Calu3 (cell line): ENCODE data around the gene AGBL3. TPM values are rescaled to one million over a fixed set of nuclear protein-coding genes. Genes with fewer than 3 reads are reported as not detected.

Experiments
- BruUV-seq: library from RNA; stranded (reverse); fragments of 400-500 nt; replicated peaks from 2 replicates; lab custom pipeline; 2021; lab: Mats Ljungman, UMichigan
- CTCF ChIA-PET: fragments of 300-600 bp; sonication (Branson Sonifier 250); formaldehyde crosslinking; loops from one replicate; lab custom pipeline; 2022; ENCODE audit warnings: antibody characterized with exemption; lab: Charles Lee
- DNase-seq: peaks from one replicate; pipeline ENCODE4 v3.0.0; 2022
- H3K27ac Mint-ChIP-seq: one replicate; pipeline ENCODE4 v1.8.0; 2022; ENCODE audit warnings: mixed read lengths; ENCODE audit not compliant: unreplicated experiment
- H3K27me3 Mint-ChIP-seq: one replicate; pipeline ENCODE4 v1.8.0; 2022; ENCODE audit warnings: mixed read lengths; ENCODE audit not compliant: unreplicated experiment
- H3K36me3 Mint-ChIP-seq: one replicate; pipeline ENCODE4 v1.8.0; 2022; ENCODE audit warnings: mild to moderate bottlenecking, moderate library complexity, mixed read lengths; ENCODE audit not compliant: insufficient read depth, unreplicated experiment
- H3K4me1 Mint-ChIP-seq: one replicate; pipeline ENCODE4 v1.8.0; 2022; ENCODE audit warnings: mild to moderate bottlenecking, low read depth, mixed read lengths; ENCODE audit not compliant: unreplicated experiment
- H3K4me3 Mint-ChIP-seq: one replicate; pipeline ENCODE4 v1.8.0; 2022; ENCODE audit warnings: mild to moderate bottlenecking, low read depth, moderate library complexity, mixed read lengths; ENCODE audit not compliant: unreplicated experiment
- H3K9me3 Mint-ChIP-seq: one replicate; pipeline ENCODE4 v1.8.0; 2022; ENCODE audit warnings: low read depth, mixed read lengths; ENCODE audit not compliant: unreplicated experiment
- intact Hi-C: fragments of 100-400 bp; cut with micrococcal nuclease; formaldehyde crosslinking; loops from one replicate; pipeline ENCODE4 v1.10.0; 2022; ENCODE audit not compliant: unreplicated experiment
- total RNA-seq: library from RNA; stranded (reverse); gene quantifications from 2 replicates; pipeline ENCODE4 v1.2.3, GENCODE V29; 2022
- TF ChIP-seq, protein P1 (sequence below): fragments of 200-600 bp; IDR thresholded peaks from one replicate; pipeline ENCODE4 v1.8.0; 2022; ENCODE audit warnings: antibody characterized with exemption; ENCODE audit not compliant: unreplicated experiment

The AGBL3 gene
- total RNA-seq, 1 experiment from 2014 or later, result 6.3 TPM

- Mint-ChIP-seq H3K27ac (no peak overlapping the region), H3K27me3 (no peaks in the 10 kb centered on the region), H3K4me1 (no peaks in the 10 kb centered on the region), H3K36me3 (no peaks in the 10 kb centered on the region), H3K9me3 (no peaks in the 10 kb centered on the region), H3K4me3 (no peak overlapping the region)
- TF ChIP-seq, protein P1, sequence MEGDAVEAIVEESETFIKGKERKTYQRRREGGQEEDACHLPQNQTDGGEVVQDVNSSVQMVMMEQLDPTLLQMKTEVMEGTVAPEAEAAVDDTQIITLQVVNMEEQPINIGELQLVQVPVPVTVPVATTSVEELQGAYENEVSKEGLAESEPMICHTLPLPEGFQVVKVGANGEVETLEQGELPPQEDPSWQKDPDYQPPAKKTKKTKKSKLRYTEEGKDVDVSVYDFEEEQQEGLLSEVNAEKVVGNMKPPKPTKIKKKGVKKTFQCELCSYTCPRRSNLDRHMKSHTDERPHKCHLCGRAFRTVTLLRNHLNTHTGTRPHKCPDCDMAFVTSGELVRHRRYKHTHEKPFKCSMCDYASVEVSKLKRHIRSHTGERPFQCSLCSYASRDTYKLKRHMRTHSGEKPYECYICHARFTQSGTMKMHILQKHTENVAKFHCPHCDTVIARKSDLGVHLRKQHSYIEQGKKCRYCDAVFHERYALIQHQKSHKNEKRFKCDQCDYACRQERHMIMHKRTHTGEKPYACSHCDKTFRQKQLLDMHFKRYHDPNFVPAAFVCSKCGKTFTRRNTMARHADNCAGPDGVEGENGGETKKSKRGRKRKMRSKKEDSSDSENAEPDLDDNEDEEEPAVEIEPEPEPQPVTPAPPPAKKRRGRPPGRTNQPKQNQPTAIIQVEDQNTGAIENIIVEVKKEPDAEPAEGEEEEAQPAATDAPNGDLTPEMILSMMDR, result no peak
- intact Hi-C loops, result no loop called here
- no peak for DNase-seq
- CTCF ChIA-PET, result no interaction called here
- BruUV-seq, result no TSS peak
Measured at GRCh38 chr7:135109976-135110375, 123.7 kb downstream of the AGBL3 start.

- TF ChIP-seq, protein P1, result no peak
- CTCF ChIA-PET, result no interaction called here
- H3K4me3 Mint-ChIP-seq, result no peak overlapping the region
- H3K4me1 Mint-ChIP-seq, result no peaks in the 10 kb centered on the region
- H3K9me3 Mint-ChIP-seq, result no peaks in the 10 kb centered on the region
- no peaks in the 10 kb centered on the region for H3K36me3 Mint-ChIP-seq
- no peaks in the 10 kb centered on the region for H3K27me3 Mint-ChIP-seq
- DNase-seq, result no peak
- intact Hi-C loops, result no loop called here
- H3K27ac Mint-ChIP-seq, result no peak overlapping the region
- no TSS peak for BruUV-seq
Measured at GRCh38 chr7:135111379-135111778, 125.1 kb downstream of the AGBL3 start.

GRCh38 chr7:135114622-135115021 lies 128.3 kb downstream of the AGBL3 start:
- no peak overlapping the region for H3K4me3 Mint-ChIP-seq
- TF ChIP-seq, protein P1, result no peak
- H3K9me3 Mint-ChIP-seq, result peaks cover 5% of the 10 kb centered on the region
- intact Hi-C loops, result no loop called here
- H3K4me1 Mint-ChIP-seq, result no peaks in the 10 kb centered on the region
- no TSS peak for BruUV-seq
- no peak overlapping the region for H3K27ac Mint-ChIP-seq
- CTCF ChIA-PET, result interaction anchor here (0.6 kb wide), 1 partner anchor 35 kb away, joined by 3 read pairs; no protein-coding TSS in a partner anchor
- H3K27me3 Mint-ChIP-seq, result no peaks in the 10 kb centered on the region
- DNase-seq, result no peak
- H3K36me3 Mint-ChIP-seq, result no peaks in the 10 kb centered on the region

DNA sequence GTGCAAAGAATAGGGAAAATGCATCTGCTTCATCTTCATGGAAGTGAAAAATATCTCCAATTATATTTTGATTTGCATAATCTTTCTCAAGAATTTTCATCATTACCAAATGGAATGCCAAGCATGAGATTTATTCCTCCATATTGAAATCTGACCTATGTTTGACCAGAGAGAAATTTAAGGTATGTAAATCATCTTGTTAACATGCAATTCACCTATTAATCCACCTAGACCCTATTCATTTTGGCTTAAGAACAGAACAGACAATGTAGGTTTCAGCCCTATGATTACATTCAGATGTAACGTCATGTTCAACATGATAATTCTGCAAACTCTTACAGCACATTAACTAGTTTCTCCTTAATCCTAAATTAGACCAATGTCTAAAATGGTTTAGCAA lies 130.8 kb downstream of the AGBL3 start:
- Mint-ChIP-seq H3K4me1 (no peaks in the 10 kb centered on the region), H3K4me3 (no peak overlapping the region), H3K27me3 (no peaks in the 10 kb centered on the region), H3K27ac (no peak overlapping the region), H3K9me3 (peaks cover 7% of the 10 kb centered on the region), H3K36me3 (no peaks in the 10 kb centered on the region)
- CTCF ChIA-PET, result no interaction called here
- DNase-seq, result no peak
- no TSS peak for BruUV-seq
- intact Hi-C loops, result no loop called here
- TF ChIP-seq, protein P1, result no peak
